Endothelial cell of umbilical vein (primary cell): ENCODE measurements around the gene TNIK. TPM values are rescaled to one million over a fixed set of nuclear protein-coding genes. Genes with fewer than 3 reads are reported as not detected.
A peak's percentile ranks its signal among the peaks of the same experiment; 100 is the strongest.

Source experiments
- BruUV-seq: library from RNA; stranded (reverse); fragments of 400-500 nt; replicated peaks from 2 replicates; lab custom pipeline; 2021; lab: Mats Ljungman, UMichigan
- CTCF ChIA-PET: fragments of 300-600, 350-600 bp; sonication (Branson Sonifier 250); formaldehyde crosslinking; loops from one replicate; lab custom pipeline; 2021; ENCODE audit warnings: antibody characterized with exemption, inconsistent platforms; lab: Charles Lee
- POLR2A ChIA-PET: fragments of 300-600, 350-600 bp; sonication (Branson Sonifier 250); formaldehyde crosslinking; loops from one replicate; lab custom pipeline; 2021; ENCODE audit warnings: antibody characterized with exemption, inconsistent platforms; lab: Charles Lee
- DNase-seq: peaks from one replicate; pipeline ENCODE4 v3.0.0-alpha.2; 2011; ENCODE audit warnings: low read depth, low spot score
- FAIRE-seq: peaks from 2 replicates; lab custom pipeline; 2011; peaks lifted over from hg19 to GRCh38; lab: Jason Lieb, UNC
- H2AFZ ChIP-seq: 2 replicates; pipeline ENCODE4 v1.6.0; 2012; ENCODE audit warnings: low read depth, low read length, control low read depth, inconsistent platforms
- H3K27ac ChIP-seq: 2 replicates; pipeline ENCODE4 v1.5.1; 2011; ENCODE audit warnings: low read depth, mild to moderate bottlenecking, control low read depth, low read length, moderate library complexity; ENCODE audit not compliant: insufficient read depth
- H3K27me3 ChIP-seq, 2 experiments: 2 replicates each; pipeline versions ENCODE4 v1.6.0 to v1.6.1; 2011; ENCODE audit warnings: low read length in 2 of 2, mixed read lengths in 1 of 2; ENCODE audit not compliant: control insufficient read depth in 2 of 2, insufficient read depth in 2 of 2
- H3K36me3 ChIP-seq, 2 experiments: 2 replicates in 1 of 2; 3 replicates in 1 of 2; pipeline ENCODE4 v1.5.1; 2011; ENCODE audit warnings: low read length in 2 of 2, mild to moderate bottlenecking in 1 of 2, moderate library complexity in 1 of 2; ENCODE audit not compliant: control insufficient read depth in 2 of 2, insufficient read depth in 2 of 2; ENCODE audit errors: extremely low read depth in 1 of 2
- H3K4me1 ChIP-seq: 3 replicates; pipeline ENCODE4 v1.5.1; 2011; ENCODE audit warnings: mild to moderate bottlenecking, low read length; ENCODE audit not compliant: control insufficient read depth, insufficient read depth; ENCODE audit errors: extremely low read depth
- H3K4me2 ChIP-seq: 2 replicates; pipeline ENCODE4 v1.6.1; 2011; ENCODE audit warnings: low read length, control low read depth, mixed read lengths; ENCODE audit not compliant: insufficient read depth
- H3K4me3 ChIP-seq, 3 experiments: fragments of 200-600 bp in 1 of 3; sonication (generic), shearing (Covaris generic) in 1 of 3; replicated peaks in 1 of 3; 2 replicates each; pipeline ENCODE4 v1.5.1; 2011 to 2016; ENCODE audit warnings: control low read depth in 3 of 3, low read length in 3 of 3, mild to moderate bottlenecking in 2 of 3, inconsistent platforms in 1 of 3, low read depth in 1 of 3, moderate library complexity in 1 of 3; ENCODE audit not compliant: insufficient read depth in 1 of 3
- H3K79me2 ChIP-seq: 2 replicates; pipeline ENCODE4 v1.6.0; 2012; ENCODE audit warnings: low read length, inconsistent platforms; ENCODE audit not compliant: control insufficient read depth, insufficient read depth
- H3K9ac ChIP-seq: replicated peaks from 2 replicates; pipeline ENCODE3; 2011; ENCODE audit warnings: low read length, control low read depth; ENCODE audit not compliant: insufficient read depth; ENCODE audit errors: extremely low read depth
- H3K9me1 ChIP-seq: replicated peaks from 3 replicates; pipeline ENCODE4 v1.6.0; 2011; ENCODE audit warnings: mild to moderate bottlenecking, low read length; ENCODE audit not compliant: control insufficient read depth, insufficient read depth; ENCODE audit errors: extremely low read depth
- H3K9me3 ChIP-seq: replicated peaks from 2 replicates; pipeline ENCODE4 v1.5.1; 2012; ENCODE audit warnings: low read length, inconsistent platforms; ENCODE audit not compliant: control insufficient read depth, insufficient read depth
- H4K20me1 ChIP-seq: replicated peaks from 2 replicates; pipeline ENCODE3; 2011; ENCODE audit warnings: mild to moderate bottlenecking, low read length; ENCODE audit not compliant: control insufficient read depth, insufficient read depth; ENCODE audit errors: extremely low read depth
- CTCF ChIP-seq, 2 donors: IDR thresholded peaks; 1 replicate in 1 of 2; 2 replicates in 1 of 2; pipeline ENCODE4 v1.5.1; 2011; ENCODE audit warnings: low read length in 2 of 2, mild to moderate bottlenecking in 2 of 2, moderate library complexity in 2 of 2, control low read depth in 1 of 2, inconsistent platforms in 1 of 2, low read depth in 1 of 2; ENCODE audit not compliant: insufficient read depth in 1 of 2; ENCODE audit errors: extremely low read depth in 1 of 2
- EZH2 ChIP-seq: IDR thresholded peaks from 2 replicates; pipeline ENCODE4 v1.6.1; 2012; ENCODE audit warnings: borderline replicate concordance, low read depth, mild to moderate bottlenecking, moderate library complexity, low read length, inconsistent platforms; ENCODE audit not compliant: severe bottlenecking
- FOS ChIP-seq: IDR thresholded peaks from 2 replicates; pipeline ENCODE4 v1.6.1; 2011; ENCODE audit warnings: mild to moderate bottlenecking, low read length, moderate library complexity, borderline replicate concordance; ENCODE audit not compliant: insufficient read depth
- GATA2 ChIP-seq: IDR thresholded peaks from 2 replicates; pipeline ENCODE4 v1.7.0; 2011; ENCODE audit warnings: low read depth, mild to moderate bottlenecking, moderate library complexity, mixed read lengths, low read length; ENCODE audit not compliant: insufficient read length, insufficient read depth
- JUN ChIP-seq: IDR thresholded peaks from 2 replicates; pipeline ENCODE4 v1.6.1; 2011; ENCODE audit warnings: borderline replicate concordance, low read depth; ENCODE audit not compliant: insufficient read length, insufficient read depth
- MAX ChIP-seq: IDR thresholded peaks from 2 replicates; pipeline ENCODE4 v1.6.1; 2011; ENCODE audit not compliant: insufficient read depth, insufficient read length
- MYC ChIP-seq: IDR thresholded peaks from one replicate; pipeline ENCODE4 v1.6.1; 2011; ENCODE audit warnings: mild to moderate bottlenecking, low read depth, low read length
- POLR2A ChIP-seq: IDR thresholded peaks from 2 replicates; pipeline ENCODE4 v1.6.1; 2012; ENCODE audit warnings: low read depth, mild to moderate bottlenecking, control low read depth, low read length
- POLR2AphosphoS5 ChIP-seq: IDR thresholded peaks from 2 replicates; pipeline ENCODE4 v1.6.1; 2012; ENCODE audit warnings: low read depth, mild to moderate bottlenecking, control low read depth, low read length, moderate library complexity; ENCODE audit not compliant: insufficient read depth
- dilution Hi-C: fragments of 300-500 bp; cut with MboI; formaldehyde crosslinking; loops from one replicate; pipeline ENCODE4 v1.15.0; 2019; ENCODE audit warnings: low sequenced_read_pairs; ENCODE audit not compliant: extremely low pct_ligation_motif_present
- intact Hi-C: fragments of 100-400 bp; cut with micrococcal nuclease; formaldehyde crosslinking; loops from one replicate; pipeline ENCODE4 v1.10.0; 2022
- polyA plus RNA-seq, 4 experiments: library from polyadenylated mRNA; depleted of rRNA in 3 of 4; stranded (reverse) in 3 of 4; unstranded in 1 of 4; fragments of >200 nt; gene quantifications; 2 replicates each; pipeline versions ENCODE4 v1.2.1 to v1.2.3, GENCODE V29; 2011 to 2012; ENCODE audit warnings: missing spikeins in 1 of 4
- total RNA-seq: library from RNA; stranded (reverse); gene quantifications from 2 replicates; pipeline ENCODE4 v1.2.3, GENCODE V29; 2021

TNIK gene
- total and polyA plus RNA-seq, 2 donors (not counting 3 experiments of a cell fraction or from before 2014, with no cell fraction given) = 10.9 to 39.7 TPM

DNA sequence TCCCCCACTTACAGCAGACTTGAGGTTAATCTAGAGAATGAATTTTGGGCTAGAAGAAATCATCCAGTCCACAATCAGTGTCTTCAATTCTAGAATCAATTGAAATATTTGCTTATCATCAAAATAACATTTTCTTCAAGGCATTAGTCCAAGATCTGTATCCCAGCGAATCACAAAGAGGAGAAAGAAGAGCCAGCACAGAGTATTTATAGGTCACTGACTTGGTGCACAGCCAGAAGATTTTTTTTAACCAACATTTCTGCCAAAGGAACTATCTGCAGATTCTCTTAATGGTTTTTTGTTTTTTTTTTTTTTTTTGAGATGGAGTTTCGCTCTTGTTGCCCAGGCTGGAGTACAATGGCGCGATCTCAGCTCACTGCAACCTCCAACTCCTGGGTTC lies 178.2 kb downstream of the TNIK start:
- intact Hi-C loops (loop anchor here (5.0 kb wide), 1 partner anchor 285 kb away; no protein-coding TSS in a partner anchor), dilution Hi-C loops (no loop called here)
- POLR2A ChIA-PET = interaction anchor here (0.7 kb wide), 1 partner anchor 234 kb away, joined by 8 read pairs; no protein-coding TSS in a partner anchor
- CTCF ChIA-PET = no interaction called here
- no peaks in the 10 kb centered on the region for H3K36me3 ChIP-seq
- no peaks in the 10 kb centered on the region for H3K9me3 ChIP-seq
- FAIRE-seq (no peak), DNase-seq (peak; percentile 68)
- TF ChIP-seq GATA2 = no peak
- TF ChIP-seq EZH2 = no peak
- TF ChIP-seq JUN = no peak
- no peak for TF ChIP-seq MAX
- TF ChIP-seq FOS = no peak
- no peak for TF ChIP-seq POLR2A
- no peak for TF ChIP-seq POLR2AphosphoS5
- TF ChIP-seq CTCF (IDR thresholded peaks at IDR 0.05; ENCODE audit: extremely low read depth in 1 of 2, insufficient read depth in 1 of 2, low read depth in 1 of 2, low read length in 2 of 2) = no peak
- TF ChIP-seq MYC = no peak
- no peak overlapping the region for H3K27ac ChIP-seq
- peaks cover 49% of the 10 kb centered on the region for H3K4me1 ChIP-seq
- no peaks in the 10 kb centered on the region for H3K79me2 ChIP-seq
- no peaks in the 10 kb centered on the region for H3K9me1 ChIP-seq
- no peak overlapping the region for H3K4me3 ChIP-seq
- no peak overlapping the region for H2AFZ ChIP-seq
- no peak overlapping the region for H3K9ac ChIP-seq
- H3K4me2 ChIP-seq = no peak overlapping the region
- no TSS peak for BruUV-seq
- H3K27me3 ChIP-seq = no peaks in the 10 kb centered on the region
- no peaks in the 10 kb centered on the region for H4K20me1 ChIP-seq
